CD14-positive monocyte (primary cell): ENCODE measurements around the gene LDLRAD2. TPM values are rescaled to one million over a fixed set of nuclear protein-coding genes. Genes with fewer than 3 reads are reported as not detected.

Source experiments
- DNase-seq, 3 donors: peaks; one replicate each; pipeline ENCODE4 v3.0.0-alpha.2; 2011 to 2022
- H2AFZ ChIP-seq: 2 replicates; pipeline ENCODE4 v1.6.0; 2012; ENCODE audit warnings: mild to moderate bottlenecking, low read depth, low read length, inconsistent platforms; ENCODE audit not compliant: insufficient read depth, poor library complexity, severe bottlenecking
- H3K27ac ChIP-seq, 2 donors: 1 replicate in 1 of 2; 2 replicates in 1 of 2; pipeline ENCODE4 v1.5.1; 2012 to 2013; ENCODE audit warnings: low read length in 2 of 2, control low read depth in 1 of 2, inconsistent platforms in 1 of 2, low read depth in 1 of 2, mild to moderate bottlenecking in 1 of 2
- H3K27me3 ChIP-seq, 2 donors: one replicate each; pipeline versions ENCODE4 v1.6.0 to v1.6.1; 2011 to 2013; ENCODE audit warnings: low read length in 2 of 2; ENCODE audit not compliant: control insufficient read depth in 2 of 2, insufficient read depth in 2 of 2
- H3K36me3 ChIP-seq, 2 donors: replicated peaks in 1 of 2; 1 replicate in 1 of 2; 2 replicates in 1 of 2; pipeline versions ENCODE4 v1.5.1 to v1.6.1; 2012 to 2013; ENCODE audit warnings: low read length in 2 of 2, control low read depth in 1 of 2, inconsistent platforms in 1 of 2, mild to moderate bottlenecking in 1 of 2; ENCODE audit not compliant: insufficient read depth in 2 of 2, control insufficient read depth in 1 of 2
- H3K4me1 ChIP-seq, 2 donors: 1 replicate in 1 of 2; 2 replicates in 1 of 2; pipeline versions ENCODE4 v1.5.1 to v1.6.1; 2012 to 2013; ENCODE audit warnings: low read length in 2 of 2, control low read depth in 1 of 2, inconsistent platforms in 1 of 2, mild to moderate bottlenecking in 1 of 2, moderate library complexity in 1 of 2; ENCODE audit not compliant: insufficient read depth in 2 of 2, control insufficient read depth in 1 of 2
- H3K4me2 ChIP-seq: replicated peaks from 2 replicates; pipeline ENCODE3; 2012; ENCODE audit warnings: low read length, moderate library complexity, mild to moderate bottlenecking; ENCODE audit not compliant: poor library complexity, severe bottlenecking; ENCODE audit errors: extremely low read depth
- H3K4me3 ChIP-seq, 3 experiments: fragments of 200-600 bp in 1 of 3; sonication (generic) in 1 of 3; replicated peaks in 1 of 3; 1 replicate in 2 of 3; 2 replicates in 1 of 3; pipeline ENCODE4 v1.5.1; 2011 to 2013; ENCODE audit warnings: low read length in 3 of 3, mild to moderate bottlenecking in 3 of 3, control low read depth in 2 of 3, low read depth in 2 of 3, inconsistent platforms in 1 of 3, moderate library complexity in 1 of 3
- H3K79me2 ChIP-seq: 2 replicates; pipeline ENCODE4 v1.6.0; 2012; ENCODE audit warnings: mild to moderate bottlenecking, control low read depth, inconsistent platforms, low read length, moderate library complexity; ENCODE audit not compliant: insufficient read depth
- H3K9ac ChIP-seq: 2 replicates; pipeline ENCODE4 v1.6.0; 2017; ENCODE audit warnings: low read length, mild to moderate bottlenecking; ENCODE audit not compliant: insufficient read depth, poor library complexity, severe bottlenecking
- H3K9me3 ChIP-seq, 2 donors: replicated peaks in 1 of 2; 1 replicate in 1 of 2; 2 replicates in 1 of 2; pipeline versions ENCODE4 v1.5.1 to v1.6.1; 2012 to 2013; ENCODE audit warnings: low read length in 2 of 2, control low read depth in 1 of 2; ENCODE audit not compliant: control insufficient read depth in 1 of 2, insufficient read depth in 1 of 2
- H4K20me1 ChIP-seq: 2 replicates; pipeline ENCODE4 v1.6.0; 2012; ENCODE audit warnings: mild to moderate bottlenecking, low read length, control low read depth, moderate library complexity; ENCODE audit not compliant: insufficient read depth
- H3K27ac Mint-ChIP-seq, 7 donors: one replicate each; pipeline ENCODE4 v1.8.0; 2020; ENCODE audit warnings: mild to moderate bottlenecking in 7 of 7, mixed read lengths in 7 of 7, moderate library complexity in 6 of 7, inconsistent platforms in 2 of 7
- H3K27me3 Mint-ChIP-seq, 3 donors: one replicate each; pipeline ENCODE4 v1.8.0; 2021 to 2022; ENCODE audit warnings: low read depth in 3 of 3, mild to moderate bottlenecking in 3 of 3, mixed read lengths in 3 of 3, moderate library complexity in 3 of 3, inconsistent platforms in 1 of 3
- H3K36me3 Mint-ChIP-seq, 2 donors: one replicate each; pipeline ENCODE4 v1.8.0; 2020; ENCODE audit warnings: mixed read lengths in 2 of 2, inconsistent platforms in 1 of 2, mild to moderate bottlenecking in 1 of 2
- H3K4me1 Mint-ChIP-seq: one replicate; pipeline ENCODE4 v1.8.0; 2020; ENCODE audit warnings: mild to moderate bottlenecking, mixed read lengths
- H3K4me3 Mint-ChIP-seq, 2 donors: one replicate each; pipeline ENCODE4 v1.8.0; 2020; ENCODE audit warnings: mild to moderate bottlenecking in 2 of 2, mixed read lengths in 2 of 2, moderate library complexity in 1 of 2
- H3K9me3 Mint-ChIP-seq, 7 donors: one replicate each; pipeline ENCODE4 v1.8.0; 2020 to 2022; ENCODE audit warnings: mixed read lengths in 7 of 7, mild to moderate bottlenecking in 6 of 7, moderate library complexity in 6 of 7, inconsistent platforms in 2 of 7
- CTCF ChIP-seq: fragments of 200-600 bp; IDR thresholded peaks from one replicate; pipeline ENCODE4 v1.8.0; 2022; ENCODE audit warnings: antibody characterized with exemption, mild to moderate bottlenecking
- WGBS: methylation state at CpG from one replicate; pipeline ENCODE4 v1.1.5; 2013; ENCODE audit warnings: missing lambda C conversion rate; ENCODE audit not compliant: insufficient coverage; 5-methylcytosine and 5-hydroxymethylcytosine counted together
- intact Hi-C, 2 donors: fragments of 100-400 bp; cut with micrococcal nuclease; formaldehyde crosslinking; loops; one replicate each; pipeline versions ENCODE4 v1.15.0 to v1.15.1; 2023
- polyA minus RNA-seq: library from RNA; depleted of rRNA, polyadenylated mRNA; stranded (reverse); fragments of >200 nt; gene quantifications from 2 replicates; pipeline ENCODE4 v1.2.3, GENCODE V29; 2012
- polyA plus RNA-seq, 3 donors: library from polyadenylated mRNA; depleted of rRNA in 1 of 3; unstranded in 2 of 3; stranded (reverse) in 1 of 3; fragments of 300-500 nt in 2 of 3; fragments of >200 nt in 1 of 3; fragmentation: Illumina TruSeq in 2 of 3; gene quantifications; 1 replicate in 2 of 3; 2 replicates in 1 of 3; pipeline ENCODE4 v1.2.3, GENCODE V29; 2012 to 2021
- total RNA-seq, 12 experiments: library from RNA in 1 of 12; stranded (reverse) in 1 of 12; fragments of 120-200 nt in 1 of 12; gene quantifications; one replicate each; pipeline ENCODE4 v1.2.4 and lab custom pipeline; 2013 to 2026; ENCODE audit warnings: mixed read lengths in 6 of 12, inconsistent platforms in 1 of 12

The LDLRAD2 gene
- 0.17 TPM for total RNA-seq (2013)
- under 1 TPM in 1 of 3 donors, not detected in 2; 0.63 TPM for polyA plus RNA-seq
- polyA minus RNA-seq = 0.08 and 0.42 TPM in 2 replicates
- 0 to 0.46 (median 0.17) reads per million in 11 experiments for total RNA-seq (lab: John Stamatoyannopoulos, UW)

GRCh38 chr1:21811875-21812305 lies at the start of gene LDLRAD2:
Gene LDLRAD2, plus strand, starts transcription at chr1:21812265. Its CDS starts 187 bp downstream, at chr1:21812452.
- Mint-ChIP-seq H3K4me3 (no peak within 1 kb of the TSS), H3K27me3 (peaks cover 3 to 9% (median 9%) of the 10 kb centered on the region in 3 donors), H3K9me3 (peaks cover 0 to 1% (median 0%) of the 10 kb centered on the region in 7 donors), H3K36me3 (peaks cover 0 to 2% of the 10 kb centered on the region in 2 donors), H3K4me1 (peaks cover 25% of the 10 kb centered on the region), H3K27ac (peak within 1 kb of the TSS in 2 of 7 donors; percentile 27 to 55)
- no peaks in the 10 kb centered on the region for H3K79me2 ChIP-seq
- no peak within 1 kb of the TSS for H3K9ac ChIP-seq
- TF ChIP-seq CTCF = no peak
- DNase-seq = no peak
- H3K27ac ChIP-seq = no peak within 1 kb of the TSS
- no peak within 1 kb of the TSS for H2AFZ ChIP-seq
- H3K4me3 ChIP-seq = no peak within 1 kb of the TSS
- H3K27me3 ChIP-seq = no peaks in the 10 kb centered on the region
- H3K36me3 ChIP-seq = no peaks in the 10 kb centered on the region
- intact Hi-C loops = loop anchor here in 1 of 2 donors (10.0 kb wide), 1 partner anchor 123 kb away; the partner anchor contains the start of gene HSPG2
- no peaks in the 10 kb centered on the region for H4K20me1 ChIP-seq
- H3K9me3 ChIP-seq = no peaks in the 10 kb centered on the region
- no peak within 1 kb of the TSS for H3K4me2 ChIP-seq
- H3K4me1 ChIP-seq = peaks cover 23 to 30% of the 10 kb centered on the region in 2 donors
- 85% methylated on average over 2 of the region's 2 CpGs for WGBS

- peak overlapping the region; percentile 42 to 96 (median 92) for H3K27ac Mint-ChIP-seq
These were observed 48.8 kb upstream of the LDLRAD2 start for GRCh38 chr1:21763236-21763635.

More at GRCh38 chr1:21763236-21763635, 48.8 kb upstream of the LDLRAD2 start:
- H3K9me3 ChIP-seq = no peaks in the 10 kb centered on the region
- H3K4me1 ChIP-seq = peaks cover 76 to 94% of the 10 kb centered on the region in 2 donors
- H3K36me3 ChIP-seq = no peaks in the 10 kb centered on the region
- no peak for TF ChIP-seq CTCF
- WGBS = 90% methylated on average over 4 of the region's 10 CpGs
- H3K4me3 Mint-ChIP-seq = no peak overlapping the region
- no peaks in the 10 kb centered on the region for H3K27me3 Mint-ChIP-seq
- H3K27me3 ChIP-seq = no peaks in the 10 kb centered on the region
- DNase-seq = no peak
- H2AFZ ChIP-seq = no peak overlapping the region
- H3K9me3 Mint-ChIP-seq = no peaks in the 10 kb centered on the region
- peaks cover 80% of the 10 kb centered on the region for H3K4me1 Mint-ChIP-seq
- H3K9ac ChIP-seq = no peak overlapping the region
- no peak overlapping the region for H3K4me3 ChIP-seq
- peak overlapping the region in 1 of 2 donors; percentile 79 for H3K27ac ChIP-seq
- H3K4me2 ChIP-seq = no peak overlapping the region
- peaks cover 95% of the 10 kb centered on the region for H3K79me2 ChIP-seq
- peaks cover 34% of the 10 kb centered on the region for H4K20me1 ChIP-seq
- peaks cover 0 to 9% of the 10 kb centered on the region in 2 donors for H3K36me3 Mint-ChIP-seq
- intact Hi-C loops = no loop called here
